ENCODE results near the gene TTC3. TPM values are rescaled to one million over a fixed set of nuclear protein-coding genes. Genes with fewer than 3 reads are reported as not detected.

The TTC3 gene
- polyA plus RNA-seq, 1 donor from 2014 or later, result 332 TPM

DNA sequence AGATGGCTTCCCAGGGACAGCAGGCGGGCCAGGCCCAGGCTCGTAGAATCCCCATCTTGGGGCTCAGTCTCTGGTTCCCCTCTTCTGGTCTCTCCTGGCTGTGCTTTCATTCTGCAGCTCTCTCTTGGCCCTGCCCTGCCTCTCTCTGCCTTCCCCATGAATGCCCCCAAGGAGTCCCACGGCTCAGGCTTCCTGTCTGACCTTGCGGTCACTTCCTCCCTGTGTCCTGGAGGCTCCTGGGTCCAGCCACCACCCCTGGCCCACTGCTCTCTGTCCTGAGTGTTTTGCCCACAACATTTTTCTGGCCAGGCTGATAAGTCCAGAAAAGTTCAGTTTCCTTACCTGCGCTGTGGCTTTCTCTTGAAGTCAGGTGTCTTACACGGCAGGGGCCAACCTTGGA lies 29.2 kb upstream of the TTC3 start:
- TF ChIP-seq MXI1 (conservative IDR thresholded peaks at IDR 0.05; ENCODE audit: poor library complexity, severe bottlenecking), result no peak
- no peak for TF ChIP-seq SMC3 (conservative IDR thresholded peaks at IDR 0.05; ENCODE audit: poor library complexity)
- no peak for TF ChIP-seq EP300 (conservative IDR thresholded peaks at IDR 0.05; ENCODE audit: poor library complexity, severe bottlenecking)
- TF ChIP-seq POLR2AphosphoS5 (IDR thresholded peaks at IDR 0.05), result no peak
- no peak for TF ChIP-seq RAD21 (conservative IDR thresholded peaks at IDR 0.05)
- TF ChIP-seq, protein P1, sequence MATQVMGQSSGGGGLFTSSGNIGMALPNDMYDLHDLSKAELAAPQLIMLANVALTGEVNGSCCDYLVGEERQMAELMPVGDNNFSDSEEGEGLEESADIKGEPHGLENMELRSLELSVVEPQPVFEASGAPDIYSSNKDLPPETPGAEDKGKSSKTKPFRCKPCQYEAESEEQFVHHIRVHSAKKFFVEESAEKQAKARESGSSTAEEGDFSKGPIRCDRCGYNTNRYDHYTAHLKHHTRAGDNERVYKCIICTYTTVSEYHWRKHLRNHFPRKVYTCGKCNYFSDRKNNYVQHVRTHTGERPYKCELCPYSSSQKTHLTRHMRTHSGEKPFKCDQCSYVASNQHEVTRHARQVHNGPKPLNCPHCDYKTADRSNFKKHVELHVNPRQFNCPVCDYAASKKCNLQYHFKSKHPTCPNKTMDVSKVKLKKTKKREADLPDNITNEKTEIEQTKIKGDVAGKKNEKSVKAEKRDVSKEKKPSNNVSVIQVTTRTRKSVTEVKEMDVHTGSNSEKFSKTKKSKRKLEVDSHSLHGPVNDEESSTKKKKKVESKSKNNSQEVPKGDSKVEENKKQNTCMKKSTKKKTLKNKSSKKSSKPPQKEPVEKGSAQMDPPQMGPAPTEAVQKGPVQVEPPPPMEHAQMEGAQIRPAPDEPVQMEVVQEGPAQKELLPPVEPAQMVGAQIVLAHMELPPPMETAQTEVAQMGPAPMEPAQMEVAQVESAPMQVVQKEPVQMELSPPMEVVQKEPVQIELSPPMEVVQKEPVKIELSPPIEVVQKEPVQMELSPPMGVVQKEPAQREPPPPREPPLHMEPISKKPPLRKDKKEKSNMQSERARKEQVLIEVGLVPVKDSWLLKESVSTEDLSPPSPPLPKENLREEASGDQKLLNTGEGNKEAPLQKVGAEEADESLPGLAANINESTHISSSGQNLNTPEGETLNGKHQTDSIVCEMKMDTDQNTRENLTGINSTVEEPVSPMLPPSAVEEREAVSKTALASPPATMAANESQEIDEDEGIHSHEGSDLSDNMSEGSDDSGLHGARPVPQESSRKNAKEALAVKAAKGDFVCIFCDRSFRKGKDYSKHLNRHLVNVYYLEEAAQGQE (IDR thresholded peaks at IDR 0.05; ENCODE audit: borderline replicate concordance), result no peak
- no peak for TF ChIP-seq EZH2 (IDR thresholded peaks at IDR 0.05; ENCODE audit: borderline replicate concordance, insufficient read depth, low read length, poor library complexity, severe bottlenecking)
- TF ChIP-seq TAF1 (IDR thresholded peaks at IDR 0.05; ENCODE audit: low read depth), result no peak
- TF ChIP-seq, protein P2, sequence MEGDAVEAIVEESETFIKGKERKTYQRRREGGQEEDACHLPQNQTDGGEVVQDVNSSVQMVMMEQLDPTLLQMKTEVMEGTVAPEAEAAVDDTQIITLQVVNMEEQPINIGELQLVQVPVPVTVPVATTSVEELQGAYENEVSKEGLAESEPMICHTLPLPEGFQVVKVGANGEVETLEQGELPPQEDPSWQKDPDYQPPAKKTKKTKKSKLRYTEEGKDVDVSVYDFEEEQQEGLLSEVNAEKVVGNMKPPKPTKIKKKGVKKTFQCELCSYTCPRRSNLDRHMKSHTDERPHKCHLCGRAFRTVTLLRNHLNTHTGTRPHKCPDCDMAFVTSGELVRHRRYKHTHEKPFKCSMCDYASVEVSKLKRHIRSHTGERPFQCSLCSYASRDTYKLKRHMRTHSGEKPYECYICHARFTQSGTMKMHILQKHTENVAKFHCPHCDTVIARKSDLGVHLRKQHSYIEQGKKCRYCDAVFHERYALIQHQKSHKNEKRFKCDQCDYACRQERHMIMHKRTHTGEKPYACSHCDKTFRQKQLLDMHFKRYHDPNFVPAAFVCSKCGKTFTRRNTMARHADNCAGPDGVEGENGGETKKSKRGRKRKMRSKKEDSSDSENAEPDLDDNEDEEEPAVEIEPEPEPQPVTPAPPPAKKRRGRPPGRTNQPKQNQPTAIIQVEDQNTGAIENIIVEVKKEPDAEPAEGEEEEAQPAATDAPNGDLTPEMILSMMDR (IDR thresholded peaks at IDR 0.05; ENCODE audit: poor library complexity, severe bottlenecking), result no peak
- Histone ChIP-seq H2AFZ (ENCODE audit: low read depth, low read length) (no peak overlapping the region), H4K20me1 (ENCODE audit: insufficient read depth) (no peaks in the 10 kb centered on the region)

DNA sequence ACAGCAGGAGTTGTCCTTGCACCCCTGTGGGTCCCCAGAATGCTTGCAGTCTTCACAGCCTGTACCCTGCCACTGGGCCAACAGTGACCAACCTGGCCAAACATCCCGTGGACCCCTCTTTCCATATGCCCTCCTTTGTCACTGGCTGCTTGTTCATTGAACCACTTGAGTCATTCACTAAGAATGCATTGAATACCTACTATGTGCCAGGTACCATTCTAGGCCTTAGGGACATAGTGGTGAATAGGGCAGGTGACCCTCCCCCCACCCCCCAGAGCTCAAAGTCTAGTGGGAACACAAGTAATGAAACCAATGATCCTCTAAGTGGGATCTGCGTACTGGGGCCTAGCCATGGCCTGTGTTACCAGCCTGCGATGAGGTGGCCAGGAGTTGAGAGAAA lies 28.4 kb upstream of the TTC3 start:
- H3K4me3 ChIP-seq (ENCODE audit: low read length), result no peak overlapping the region
- no peak for TF ChIP-seq SMC3 (conservative IDR thresholded peaks at IDR 0.05; ENCODE audit: poor library complexity)
- TF ChIP-seq, protein P2 (IDR thresholded peaks at IDR 0.05; ENCODE audit: poor library complexity, severe bottlenecking), result no peak
- no peak for TF ChIP-seq TAF1 (IDR thresholded peaks at IDR 0.05; ENCODE audit: low read depth)
- TF ChIP-seq EP300 (conservative IDR thresholded peaks at IDR 0.05; ENCODE audit: poor library complexity, severe bottlenecking), result no peak
- TF ChIP-seq, protein P1 (IDR thresholded peaks at IDR 0.05; ENCODE audit: borderline replicate concordance), result no peak
- TF ChIP-seq POLR2AphosphoS5 (IDR thresholded peaks at IDR 0.05), result no peak
- no peak for TF ChIP-seq RAD21 (conservative IDR thresholded peaks at IDR 0.05)
- no peak for TF ChIP-seq EZH2 (IDR thresholded peaks at IDR 0.05; ENCODE audit: borderline replicate concordance, insufficient read depth, low read length, poor library complexity, severe bottlenecking)
- no peak for TF ChIP-seq MXI1 (conservative IDR thresholded peaks at IDR 0.05; ENCODE audit: poor library complexity, severe bottlenecking)

More for the DNA sequence above, 29.2 kb upstream of the TTC3 start:
- Histone ChIP-seq H3K27ac (ENCODE audit: low read length) (no peak overlapping the region), H3K36me3 (ENCODE audit: insufficient read depth, low read length) (no peaks in the 10 kb centered on the region), H3K9me2 (ENCODE audit: insufficient read depth, low read length) (no peaks in the 10 kb centered on the region), H3K27me3 (ENCODE audit: insufficient read depth, low read depth, low read length) (no peaks in the 10 kb centered on the region), H3F3A (ENCODE audit: insufficient read depth, low read length, poor library complexity, severe bottlenecking) (no peaks in the 10 kb centered on the region), H3K4me2 (ENCODE audit: low read length) (no peak overlapping the region), H3K9me3 (ENCODE audit: low read length) (no peaks in the 10 kb centered on the region), H3K9ac (ENCODE audit: low read length) (no peak overlapping the region), H3K79me2 (replicated peaks; ENCODE audit: insufficient read depth, low read length) (no peaks in the 10 kb centered on the region), H3K4me3 (ENCODE audit: low read length) (no peak overlapping the region)

More for the DNA sequence above, 28.4 kb upstream of the TTC3 start:
- H3F3A ChIP-seq (ENCODE audit: insufficient read depth, low read length, poor library complexity, severe bottlenecking), result no peaks in the 10 kb centered on the region
- no peaks in the 10 kb centered on the region for H4K20me1 ChIP-seq (ENCODE audit: insufficient read depth)
- H3K27me3 ChIP-seq (ENCODE audit: insufficient read depth, low read depth, low read length), result no peaks in the 10 kb centered on the region
- H3K9ac ChIP-seq (ENCODE audit: low read length), result no peak overlapping the region
- no peaks in the 10 kb centered on the region for H3K9me3 ChIP-seq (ENCODE audit: low read length)
- no peaks in the 10 kb centered on the region for H3K9me2 ChIP-seq (ENCODE audit: insufficient read depth, low read length)
- H3K36me3 ChIP-seq (ENCODE audit: insufficient read depth, low read length), result no peaks in the 10 kb centered on the region
- no peak overlapping the region for H3K4me2 ChIP-seq (ENCODE audit: low read length)
- no peak overlapping the region for H2AFZ ChIP-seq (ENCODE audit: low read depth, low read length)
- no peak overlapping the region for H3K27ac ChIP-seq (ENCODE audit: low read length)
- no peaks in the 10 kb centered on the region for H3K79me2 ChIP-seq (replicated peaks; ENCODE audit: insufficient read depth, low read length)

All from neural cell (in vitro differentiated cells).